ENCODE measurements around the gene ZNF423.

- TF ChIP-seq, protein P1, sequence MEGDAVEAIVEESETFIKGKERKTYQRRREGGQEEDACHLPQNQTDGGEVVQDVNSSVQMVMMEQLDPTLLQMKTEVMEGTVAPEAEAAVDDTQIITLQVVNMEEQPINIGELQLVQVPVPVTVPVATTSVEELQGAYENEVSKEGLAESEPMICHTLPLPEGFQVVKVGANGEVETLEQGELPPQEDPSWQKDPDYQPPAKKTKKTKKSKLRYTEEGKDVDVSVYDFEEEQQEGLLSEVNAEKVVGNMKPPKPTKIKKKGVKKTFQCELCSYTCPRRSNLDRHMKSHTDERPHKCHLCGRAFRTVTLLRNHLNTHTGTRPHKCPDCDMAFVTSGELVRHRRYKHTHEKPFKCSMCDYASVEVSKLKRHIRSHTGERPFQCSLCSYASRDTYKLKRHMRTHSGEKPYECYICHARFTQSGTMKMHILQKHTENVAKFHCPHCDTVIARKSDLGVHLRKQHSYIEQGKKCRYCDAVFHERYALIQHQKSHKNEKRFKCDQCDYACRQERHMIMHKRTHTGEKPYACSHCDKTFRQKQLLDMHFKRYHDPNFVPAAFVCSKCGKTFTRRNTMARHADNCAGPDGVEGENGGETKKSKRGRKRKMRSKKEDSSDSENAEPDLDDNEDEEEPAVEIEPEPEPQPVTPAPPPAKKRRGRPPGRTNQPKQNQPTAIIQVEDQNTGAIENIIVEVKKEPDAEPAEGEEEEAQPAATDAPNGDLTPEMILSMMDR (IDR thresholded peaks at IDR 0.05), result no peak
- no peak for TF ChIP-seq POLR2A (IDR thresholded peaks at IDR 0.05)
- no peak for TF ChIP-seq EP300 (IDR thresholded peaks at IDR 0.05)
These were observed 391.8 kb downstream of the ZNF423 start for GRCh38 chr16:49464093-49464492.
